OCI-LY3 (cell line): ENCODE measurements around the gene KYNU.

Experiments used
- H2AFZ ChIP-seq: fragments of 200-600, 300-600 bp; shearing (Covaris generic); 2 replicates; pipeline ENCODE4 v1.6.0; 2014; ENCODE audit warnings: antibody characterized with exemption, low read depth, low read length
- H3K27ac ChIP-seq: fragments of 200-600, 300-600 bp; sonication (generic); 2 replicates; pipeline ENCODE4 v1.5.1; 2014; ENCODE audit warnings: mild to moderate bottlenecking, low read length, moderate library complexity, mixed read lengths
- H3K27me3 ChIP-seq: fragments of 200-600, 300-600 bp; sonication (generic); 2 replicates; pipeline ENCODE4 v1.6.1; 2014; ENCODE audit warnings: low read depth, low read length, mixed read lengths
- H3K36me3 ChIP-seq: fragments of 200-600, 300-600 bp; sonication (generic); replicated peaks from 2 replicates; pipeline ENCODE3; 2014; ENCODE audit warnings: low read depth, low read length, mixed read lengths
- H3K4me1 ChIP-seq: fragments of 300-600, 200-600 bp; sonication (generic); 2 replicates; pipeline ENCODE4 v1.6.1; 2014; ENCODE audit warnings: low read length, mixed read lengths
- H3K4me2 ChIP-seq: fragments of 200-600, 300-600 bp; sonication (generic); 2 replicates; pipeline ENCODE4 v1.6.1; 2014; ENCODE audit warnings: low read length, mixed read lengths
- H3K4me3 ChIP-seq: fragments of 300-600, 200-600 bp; sonication (generic); 2 replicates; pipeline ENCODE4 v1.5.1; 2014; ENCODE audit warnings: antibody characterized with exemption, mild to moderate bottlenecking, low read length, moderate library complexity
- H3K79me2 ChIP-seq: fragments of 300-600, 200-600 bp; shearing (Covaris generic); 2 replicates; pipeline ENCODE4 v1.6.1; 2014; ENCODE audit warnings: mild to moderate bottlenecking, low read length, mixed read lengths
- H3K9ac ChIP-seq: fragments of 300-600, 200-600 bp; shearing (Covaris generic); 2 replicates; pipeline ENCODE4 v1.6.0; 2014; ENCODE audit warnings: mild to moderate bottlenecking, low read length, moderate library complexity
- H3K9me3 ChIP-seq: fragments of 200-600, 300-600 bp; shearing (Covaris generic); 2 replicates; pipeline ENCODE4 v1.6.1; 2014; ENCODE audit warnings: low read length, mixed read lengths; ENCODE audit not compliant: insufficient read depth
- H4K20me1 ChIP-seq: fragments of 200-600, 300-600 bp; sonication (generic); 2 replicates; pipeline ENCODE4 v1.6.1; 2016; ENCODE audit warnings: low read length, mixed read lengths; ENCODE audit not compliant: insufficient read depth
- CTCF ChIP-seq: fragments of 200-600, 300-600 bp; sonication (generic); IDR thresholded peaks from 2 replicates; pipeline ENCODE4 v1.5.1; 2014; ENCODE audit warnings: antibody characterized with exemption, low read length, low read depth
- EZH2phosphoT487 ChIP-seq: fragments of 200-600 bp; shearing (Covaris generic); IDR thresholded peaks from 2 replicates; pipeline ENCODE4 v1.6.1; 2018; ENCODE audit warnings: antibody characterized with exemption, mixed run types, low read depth

Gene KYNU

GRCh38 chr2:142914507-142915313 lies 37.2 kb downstream of the KYNU start:
- Histone ChIP-seq H3K79me2 (no peaks in the 10 kb centered on the region), H2AFZ (peak overlapping the region; percentile 69), H3K4me1 (peaks cover 14% of the 10 kb centered on the region), H3K9ac (no peak overlapping the region; the same call in 1 of the 2 replicates), H3K4me3 (peak overlapping the region; percentile 40), H3K9me3 (no peaks in the 10 kb centered on the region), H3K36me3 (peaks cover 6% of the 10 kb centered on the region), H3K4me2 (peak overlapping the region; percentile 66), H3K27ac (peak overlapping the region; percentile 6; the same call in 1 of the 2 replicates), H3K27me3 (no peaks in the 10 kb centered on the region), H4K20me1 (no peaks in the 10 kb centered on the region)
- TF ChIP-seq EZH2phosphoT487 = no peak

GRCh38 chr2:142915502-142915901 lies 38.0 kb downstream of the KYNU start:
- H3K9ac ChIP-seq = no peak overlapping the region; the same call in 1 of the 2 replicates
- peak overlapping the region; percentile 66 for H3K4me2 ChIP-seq
- H3K9me3 ChIP-seq = no peaks in the 10 kb centered on the region
- H3K4me3 ChIP-seq = peak overlapping the region; percentile 40; the same call in 1 of the 2 replicates
- no peaks in the 10 kb centered on the region for H4K20me1 ChIP-seq
- H3K4me1 ChIP-seq = peaks cover 14% of the 10 kb centered on the region
- 0 out of 2 replicates have a peak overlapping the region, but pooled peaks have one; percentile 6 for H3K27ac ChIP-seq
- no peaks in the 10 kb centered on the region for H3K27me3 ChIP-seq
- peak overlapping the region; percentile 69 for H2AFZ ChIP-seq
- TF ChIP-seq CTCF = no peak
- TF ChIP-seq EZH2phosphoT487 = no peak
- no peaks in the 10 kb centered on the region for H3K79me2 ChIP-seq
- H3K36me3 ChIP-seq = peaks cover 6% of the 10 kb centered on the region

GRCh38 chr2:142918624-142919023 lies 41.2 kb downstream of the KYNU start:
- no peak overlapping the region for H3K27ac ChIP-seq
- H3K79me2 ChIP-seq = no peaks in the 10 kb centered on the region
- no peak overlapping the region for H3K4me3 ChIP-seq
- H2AFZ ChIP-seq = no peak overlapping the region
- H3K9ac ChIP-seq = no peak overlapping the region
- H4K20me1 ChIP-seq = no peaks in the 10 kb centered on the region
- no peaks in the 10 kb centered on the region for H3K9me3 ChIP-seq
- H3K27me3 ChIP-seq = no peaks in the 10 kb centered on the region
- no peak overlapping the region for H3K4me2 ChIP-seq
- peaks cover 6% of the 10 kb centered on the region for H3K36me3 ChIP-seq
- peaks cover 14% of the 10 kb centered on the region for H3K4me1 ChIP-seq
- no peak for TF ChIP-seq CTCF
- no peak for TF ChIP-seq EZH2phosphoT487

- TF ChIP-seq EZH2phosphoT487 (no peak), CTCF (no peak)
Measured at GRCh38 chr2:142920571-142920970, 43.1 kb downstream of the KYNU start.

More at GRCh38 chr2:142920571-142920970, 43.1 kb downstream of the KYNU start:
- Histone ChIP-seq H3K4me3 (no peak overlapping the region), H3K79me2 (no peaks in the 10 kb centered on the region), H4K20me1 (no peaks in the 10 kb centered on the region), H3K4me2 (no peak overlapping the region), H3K27ac (no peak overlapping the region), H3K9ac (no peak overlapping the region), H3K36me3 (no peaks in the 10 kb centered on the region), H3K9me3 (no peaks in the 10 kb centered on the region), H3K27me3 (no peaks in the 10 kb centered on the region), H2AFZ (no peak overlapping the region), H3K4me1 (peaks cover under 1% of the 10 kb centered on the region)
